Measurements from ENCODE around the gene ST7.

ST7 gene

DNA sequence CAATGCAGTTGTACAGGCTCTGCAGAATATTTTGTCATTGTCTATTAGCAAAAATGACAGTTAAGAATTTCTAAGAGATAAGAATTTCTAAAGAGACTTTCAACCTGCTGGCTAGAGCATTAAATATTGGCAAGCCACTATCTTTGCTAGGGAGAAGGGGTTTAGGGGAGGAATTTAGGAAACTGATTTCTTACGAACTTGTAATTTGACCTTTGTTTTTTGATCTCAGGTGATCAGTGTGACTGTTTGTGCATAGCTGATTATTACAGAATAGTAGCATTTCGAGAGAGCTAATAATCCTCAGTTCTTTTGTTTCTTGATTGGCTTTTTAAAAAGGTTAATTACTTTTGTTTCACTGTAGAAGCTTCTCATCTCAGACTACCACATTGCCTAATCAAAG, 68.1 kb downstream of the ST7 start:
- TF ChIP-seq EZH2phosphoT487 (IDR thresholded peaks at IDR 0.05; ENCODE audit: borderline replicate concordance) = no peak
- TF ChIP-seq, protein P1, sequence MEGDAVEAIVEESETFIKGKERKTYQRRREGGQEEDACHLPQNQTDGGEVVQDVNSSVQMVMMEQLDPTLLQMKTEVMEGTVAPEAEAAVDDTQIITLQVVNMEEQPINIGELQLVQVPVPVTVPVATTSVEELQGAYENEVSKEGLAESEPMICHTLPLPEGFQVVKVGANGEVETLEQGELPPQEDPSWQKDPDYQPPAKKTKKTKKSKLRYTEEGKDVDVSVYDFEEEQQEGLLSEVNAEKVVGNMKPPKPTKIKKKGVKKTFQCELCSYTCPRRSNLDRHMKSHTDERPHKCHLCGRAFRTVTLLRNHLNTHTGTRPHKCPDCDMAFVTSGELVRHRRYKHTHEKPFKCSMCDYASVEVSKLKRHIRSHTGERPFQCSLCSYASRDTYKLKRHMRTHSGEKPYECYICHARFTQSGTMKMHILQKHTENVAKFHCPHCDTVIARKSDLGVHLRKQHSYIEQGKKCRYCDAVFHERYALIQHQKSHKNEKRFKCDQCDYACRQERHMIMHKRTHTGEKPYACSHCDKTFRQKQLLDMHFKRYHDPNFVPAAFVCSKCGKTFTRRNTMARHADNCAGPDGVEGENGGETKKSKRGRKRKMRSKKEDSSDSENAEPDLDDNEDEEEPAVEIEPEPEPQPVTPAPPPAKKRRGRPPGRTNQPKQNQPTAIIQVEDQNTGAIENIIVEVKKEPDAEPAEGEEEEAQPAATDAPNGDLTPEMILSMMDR (conservative IDR thresholded peaks at IDR 0.05; ENCODE audit: low read length) = no peak
- H3K79me2 ChIP-seq (ENCODE audit: insufficient read depth, low read length) = no peaks in the 10 kb centered on the region
- no peak overlapping the region for H3K4me3 ChIP-seq (ENCODE audit: low read length, poor library complexity, severe bottlenecking)
- peaks cover 9% of the 10 kb centered on the region for H3K27me3 ChIP-seq (ENCODE audit: insufficient read depth, low read length, poor library complexity, severe bottlenecking)
- no peaks in the 10 kb centered on the region for H4K20me1 ChIP-seq (ENCODE audit: insufficient read depth, low read length, poor library complexity, severe bottlenecking)
- H3K4me2 ChIP-seq (ENCODE audit: low read depth, low read length, poor library complexity, severe bottlenecking) = no peak overlapping the region
- H3K9me2 ChIP-seq (replicated peaks; ENCODE audit: low read depth, low read length) = no peaks in the 10 kb centered on the region
- no peaks in the 10 kb centered on the region for H3K36me3 ChIP-seq (ENCODE audit: insufficient read depth, low read length)
- no peak overlapping the region for H3K9ac ChIP-seq (ENCODE audit: low read depth, low read length, poor library complexity, severe bottlenecking)
- H3F3A ChIP-seq (ENCODE audit: low read depth) = no peaks in the 10 kb centered on the region
- no peaks in the 10 kb centered on the region for H3K9me3 ChIP-seq (ENCODE audit: insufficient read depth, low read depth, low read length)
- H3K4me1 ChIP-seq (ENCODE audit: insufficient read depth, low read length, poor library complexity, severe bottlenecking) = peaks cover 3% of the 10 kb centered on the region
- H2AFZ ChIP-seq (ENCODE audit: low read length) = no peak overlapping the region

GRCh38 chr7:117021986-117022385, 68.7 kb downstream of the ST7 start:
- Histone ChIP-seq H3K36me3 (ENCODE audit: insufficient read depth, low read length) (no peaks in the 10 kb centered on the region), H3K79me2 (ENCODE audit: insufficient read depth, low read length) (no peaks in the 10 kb centered on the region), H3K9me2 (replicated peaks; ENCODE audit: low read depth, low read length) (no peaks in the 10 kb centered on the region), H3K9me3 (ENCODE audit: insufficient read depth, low read depth, low read length) (no peaks in the 10 kb centered on the region), H3K27me3 (ENCODE audit: insufficient read depth, low read length, poor library complexity, severe bottlenecking) (peaks cover 3% of the 10 kb centered on the region), H3K4me1 (ENCODE audit: insufficient read depth, low read length, poor library complexity, severe bottlenecking) (peaks cover 2% of the 10 kb centered on the region), H2AFZ (ENCODE audit: low read length) (no peak overlapping the region), H3K9ac (ENCODE audit: low read depth, low read length, poor library complexity, severe bottlenecking) (no peak overlapping the region), H3K4me3 (ENCODE audit: low read length, poor library complexity, severe bottlenecking) (no peak overlapping the region), H4K20me1 (ENCODE audit: insufficient read depth, low read length, poor library complexity, severe bottlenecking) (no peaks in the 10 kb centered on the region), H3K4me2 (ENCODE audit: low read depth, low read length, poor library complexity, severe bottlenecking) (no peak overlapping the region), H3F3A (ENCODE audit: low read depth) (no peaks in the 10 kb centered on the region)
- TF ChIP-seq, protein P1 (conservative IDR thresholded peaks at IDR 0.05; ENCODE audit: low read length) = no peak
- TF ChIP-seq EZH2phosphoT487 (IDR thresholded peaks at IDR 0.05; ENCODE audit: borderline replicate concordance) = no peak

DNA sequence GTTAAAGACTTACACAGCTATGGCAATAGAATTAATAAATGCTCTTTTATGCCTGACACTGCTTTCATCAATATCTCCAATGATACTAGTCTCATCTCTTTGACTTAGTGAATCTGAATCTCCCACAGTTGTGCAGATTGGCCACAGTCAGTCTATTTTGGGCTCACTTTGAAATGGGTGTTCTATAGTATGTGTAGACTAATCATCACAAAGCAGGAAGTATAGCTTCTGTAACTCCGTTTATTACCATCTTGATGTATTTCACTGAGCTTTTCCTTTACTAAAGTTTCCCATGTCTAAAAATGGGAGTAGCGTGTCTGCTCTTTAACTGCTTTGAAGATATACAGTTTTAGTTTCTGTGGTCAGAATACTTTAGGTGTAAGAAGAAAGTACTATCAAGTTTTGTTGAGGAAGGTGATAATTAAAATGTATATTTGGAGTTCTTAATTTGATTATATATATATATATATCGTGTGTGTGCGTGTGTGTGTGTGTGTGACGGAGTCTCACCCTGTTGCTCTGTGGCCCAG, 70.1 kb downstream of the ST7 start:
- no peak overlapping the region for H2AFZ ChIP-seq (ENCODE audit: low read length)
- H3K36me3 ChIP-seq (ENCODE audit: insufficient read depth, low read length) = no peaks in the 10 kb centered on the region

More for the DNA sequence above, 70.1 kb downstream of the ST7 start:
- no peaks in the 10 kb centered on the region for H3F3A ChIP-seq (ENCODE audit: low read depth)
- no peaks in the 10 kb centered on the region for H3K4me1 ChIP-seq (ENCODE audit: insufficient read depth, low read length, poor library complexity, severe bottlenecking)
- no peak overlapping the region for H3K9ac ChIP-seq (ENCODE audit: low read depth, low read length, poor library complexity, severe bottlenecking)
- no peak overlapping the region for H3K4me3 ChIP-seq (ENCODE audit: low read length, poor library complexity, severe bottlenecking)
- H3K4me2 ChIP-seq (ENCODE audit: low read depth, low read length, poor library complexity, severe bottlenecking) = no peak overlapping the region
- no peaks in the 10 kb centered on the region for H3K9me2 ChIP-seq (replicated peaks; ENCODE audit: low read depth, low read length)
- H3K9me3 ChIP-seq (ENCODE audit: insufficient read depth, low read depth, low read length) = no peaks in the 10 kb centered on the region
- TF ChIP-seq, protein P1 (conservative IDR thresholded peaks at IDR 0.05; ENCODE audit: low read length) = no peak
- no peak for TF ChIP-seq EZH2phosphoT487 (IDR thresholded peaks at IDR 0.05; ENCODE audit: borderline replicate concordance)
- H3K79me2 ChIP-seq (ENCODE audit: insufficient read depth, low read length) = no peaks in the 10 kb centered on the region
- peaks cover 4% of the 10 kb centered on the region for H3K27me3 ChIP-seq (ENCODE audit: insufficient read depth, low read length, poor library complexity, severe bottlenecking)
- no peaks in the 10 kb centered on the region for H4K20me1 ChIP-seq (ENCODE audit: insufficient read depth, low read length, poor library complexity, severe bottlenecking)
